LNCAP (cell line): Measurements from ENCODE around the gene SH2D3C.

ENCODE experiments used
- CTCF ChIP-seq: fragments of 450-650 bp; IDR thresholded peaks from 2 replicates; pipeline ENCODE4 v1.5.1; 2017; ENCODE audit warnings: mild to moderate bottlenecking

Gene SH2D3C

DNA sequence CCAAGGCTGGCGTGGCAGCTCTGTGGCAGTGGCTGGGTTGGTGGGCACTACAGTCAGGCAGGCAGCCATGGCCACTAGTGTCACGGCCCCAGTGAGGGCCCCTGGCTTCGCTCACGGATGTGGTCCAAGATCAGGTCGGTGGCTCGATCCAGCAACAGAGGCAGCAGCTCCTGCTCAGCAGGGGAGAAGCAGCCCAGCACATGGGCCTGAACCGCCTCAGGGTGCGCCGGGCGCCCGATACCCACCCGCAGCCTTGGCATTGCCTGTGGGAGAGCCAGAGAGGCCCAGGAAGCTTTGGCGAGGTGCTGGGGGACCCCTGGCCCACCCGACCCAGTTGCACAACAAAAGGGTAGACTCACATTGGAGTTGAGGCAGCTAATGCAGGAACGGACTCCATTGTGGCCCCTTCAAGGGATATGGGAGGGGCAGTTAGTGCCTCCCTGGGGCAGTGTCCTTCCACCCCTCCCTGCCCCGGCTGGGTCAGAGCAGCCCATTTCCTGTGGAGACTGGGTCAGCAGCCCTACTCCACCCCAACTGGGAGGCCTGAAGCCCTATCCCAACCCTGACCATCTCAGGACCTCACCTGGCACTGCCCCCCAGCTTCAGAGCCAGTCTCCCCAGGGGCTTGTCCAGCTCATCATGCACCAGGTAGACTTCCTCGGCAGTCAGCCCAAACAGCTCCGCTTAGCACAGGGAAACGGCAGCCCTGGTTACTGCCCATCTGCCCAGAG, 64.3 kb downstream of the SH2D3C start:
- no peak for TF ChIP-seq CTCF

GRCh38 chr9:127712867-127713266, 65.6 kb downstream of the SH2D3C start:
- TF ChIP-seq CTCF: no peak

DNA sequence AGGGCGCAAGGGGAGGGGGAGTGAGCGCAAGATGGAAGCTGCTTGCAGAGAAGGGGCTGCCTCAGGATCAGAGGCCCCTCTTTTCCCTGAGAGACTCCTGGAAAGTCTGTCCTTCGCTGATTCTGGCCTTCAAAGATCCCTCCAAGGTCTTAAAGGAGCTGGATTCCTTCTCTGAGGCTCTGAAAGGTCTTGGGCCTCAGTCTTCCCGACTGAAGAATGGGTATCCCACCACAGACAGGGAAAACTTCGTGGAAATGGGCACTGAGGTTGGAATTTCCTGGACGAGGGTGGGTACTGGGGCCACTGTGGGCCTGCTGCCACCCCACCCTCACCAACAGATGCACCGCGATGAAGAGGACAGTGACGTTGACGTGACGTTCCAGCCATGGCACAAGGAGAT, 66.1 kb downstream of the SH2D3C start:
- no peak for TF ChIP-seq CTCF

- TF ChIP-seq CTCF: no peak
Observed at GRCh38 chr9:127711831-127712274, 66.6 kb downstream of the SH2D3C start.

DNA sequence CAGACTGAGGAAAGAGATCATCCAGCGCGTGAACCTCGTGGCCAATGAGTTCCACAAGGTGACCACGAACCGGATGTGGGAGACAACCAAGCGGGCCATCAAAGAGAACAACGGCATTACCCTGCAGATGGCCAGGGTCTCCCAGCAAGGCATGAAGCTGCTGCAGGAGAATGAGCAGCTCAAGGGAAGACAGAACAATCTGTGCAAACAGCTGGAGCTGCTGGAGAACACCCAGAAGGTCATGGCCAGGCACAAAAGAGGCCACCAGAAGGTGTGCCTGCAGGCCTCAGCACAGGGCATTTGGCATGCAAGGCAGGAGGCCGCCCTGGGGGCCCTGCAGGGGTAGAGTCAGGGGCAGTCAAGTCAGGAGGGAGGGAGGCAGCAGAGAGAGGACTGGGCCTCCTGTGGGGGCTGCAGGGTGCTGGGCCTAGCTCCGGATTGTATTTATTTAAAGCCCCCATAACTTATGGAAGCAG, 67.2 kb downstream of the SH2D3C start:
- no peak for TF ChIP-seq CTCF

DNA sequence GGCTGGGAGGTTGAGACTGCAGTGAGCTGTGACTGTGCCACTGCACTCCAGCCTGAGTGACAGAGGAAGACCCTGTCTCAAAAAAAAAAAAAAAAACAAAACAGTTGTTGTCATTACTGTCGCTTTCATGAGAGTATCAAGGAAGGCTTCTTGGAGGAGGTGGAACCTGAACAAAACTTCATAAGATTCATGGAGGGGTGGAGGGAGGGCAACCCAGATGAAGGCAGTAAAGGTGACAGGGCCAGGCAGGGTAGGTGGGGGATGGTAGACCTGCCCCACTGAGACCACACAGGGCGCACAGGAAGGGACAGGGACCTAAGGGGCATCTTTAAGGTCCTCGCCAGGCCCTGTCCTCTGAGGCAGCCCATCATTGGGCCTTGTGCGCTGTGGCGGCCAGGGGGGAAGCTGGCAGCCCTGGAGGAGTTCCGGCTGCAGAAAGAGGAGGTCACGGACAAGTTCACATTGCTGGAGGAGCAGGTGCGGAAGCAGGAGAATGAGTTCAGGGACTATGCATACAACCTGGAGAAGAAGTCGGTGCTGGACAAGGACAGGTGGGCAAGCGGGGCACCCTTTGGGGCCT, 68.2 kb downstream of the SH2D3C start:
- no peak for TF ChIP-seq CTCF

GRCh38 chr9:127708952-127709587, 69.4 kb downstream of the SH2D3C start:
- no peak for TF ChIP-seq CTCF
